ENCODE measurements around the gene RIMKLA.
A peak's percentile ranks its signal among the peaks of the same experiment; 100 is the strongest.

Gene RIMKLA, protein sequence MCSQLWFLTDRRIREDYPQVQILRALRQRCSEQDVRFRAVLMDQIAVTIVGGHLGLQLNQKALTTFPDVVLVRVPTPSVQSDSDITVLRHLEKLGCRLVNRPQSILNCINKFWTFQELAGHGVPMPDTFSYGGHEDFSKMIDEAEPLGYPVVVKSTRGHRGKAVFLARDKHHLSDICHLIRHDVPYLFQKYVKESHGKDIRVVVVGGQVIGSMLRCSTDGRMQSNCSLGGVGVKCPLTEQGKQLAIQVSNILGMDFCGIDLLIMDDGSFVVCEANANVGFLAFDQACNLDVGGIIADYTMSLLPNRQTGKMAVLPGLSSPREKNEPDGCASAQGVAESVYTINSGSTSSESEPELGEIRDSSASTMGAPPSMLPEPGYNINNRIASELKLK

DNA sequence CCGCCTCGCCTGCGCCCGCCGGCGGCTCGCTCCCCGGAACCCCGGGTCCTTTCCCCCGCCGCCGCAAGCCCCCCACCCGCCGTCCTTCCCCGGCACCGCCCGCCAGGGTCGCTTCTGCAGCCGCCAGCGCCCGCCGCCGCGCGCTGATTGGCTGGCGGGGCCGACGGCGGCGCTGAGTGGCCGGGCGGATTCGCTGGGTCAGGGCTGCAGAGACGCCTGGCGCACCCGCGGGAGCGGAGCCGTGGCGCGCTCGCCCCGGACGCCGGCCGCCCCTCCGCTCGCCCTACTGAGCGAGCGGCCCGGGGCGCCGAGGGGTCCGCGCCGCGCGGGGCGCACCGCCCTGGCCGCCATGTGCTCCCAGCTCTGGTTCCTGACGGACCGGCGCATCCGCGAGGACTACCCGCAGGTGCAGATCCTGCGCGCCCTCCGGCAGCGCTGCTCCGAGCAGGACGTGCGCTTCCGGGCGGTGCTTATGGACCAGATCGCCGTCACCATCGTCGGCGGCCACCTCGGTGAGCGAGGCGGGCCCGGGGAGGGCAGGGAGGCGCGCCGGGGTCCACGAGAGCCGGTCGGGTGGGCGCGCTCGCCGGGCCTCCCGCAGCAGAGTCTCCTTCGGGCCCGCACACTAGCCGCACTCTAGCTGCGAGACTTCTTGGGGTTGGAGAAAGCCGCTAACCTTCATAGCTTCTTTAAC, at the start of gene RIMKLA:
TSS of gene RIMKLA (plus strand) at position 207 of the 694 bp plus-strand sequence. CDS start at position 350, 143 bp downstream.
- peak; percentile 61 for DNase-seq

DNA sequence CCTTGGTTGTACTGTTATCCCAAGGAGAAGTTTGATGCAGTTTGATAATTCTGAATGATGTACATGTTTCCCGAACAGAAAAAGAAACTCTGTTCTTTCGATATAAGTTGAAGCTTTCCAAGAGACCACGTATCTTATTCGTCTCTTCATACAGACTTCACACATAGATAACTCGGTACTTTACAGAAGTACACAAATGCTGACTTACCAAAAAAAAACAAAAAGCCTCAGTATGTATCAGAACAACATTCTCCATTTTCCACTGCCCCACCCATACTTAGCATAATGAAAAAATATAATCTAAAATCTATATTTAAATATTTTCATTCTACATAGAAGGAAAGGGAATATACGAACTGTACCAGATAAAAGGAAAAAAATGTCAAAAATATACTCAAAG, 47.7 kb upstream of the RIMKLA start:
- no peak for DNase-seq

DNA sequence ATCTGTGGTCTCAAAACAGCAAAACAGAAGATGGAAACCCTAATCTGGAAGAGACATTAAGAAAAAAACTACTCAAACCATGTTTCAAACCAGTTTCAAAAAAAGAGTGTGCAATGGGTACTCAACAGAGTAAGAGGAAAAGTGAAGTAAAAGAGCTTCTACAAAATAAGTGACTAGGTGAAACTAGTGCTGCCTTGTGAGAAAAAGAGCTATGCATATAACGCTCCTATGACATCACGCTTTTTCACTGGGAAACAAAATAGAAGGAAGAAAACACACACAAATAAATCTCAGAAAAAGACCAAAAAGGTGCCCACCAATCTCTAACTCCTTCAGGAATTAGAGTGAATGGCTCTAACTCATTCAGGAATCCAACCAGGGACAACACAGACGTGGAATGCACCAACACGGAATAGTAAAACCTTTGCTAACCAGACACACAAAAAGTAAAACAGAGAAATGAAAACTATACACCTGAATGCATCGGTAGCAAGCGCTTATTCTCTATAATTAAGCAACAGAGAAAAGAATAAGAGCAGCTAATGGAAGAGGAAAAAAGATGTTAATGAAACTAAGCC, 46.8 kb upstream of the RIMKLA start:
- no peak for DNase-seq

DNA sequence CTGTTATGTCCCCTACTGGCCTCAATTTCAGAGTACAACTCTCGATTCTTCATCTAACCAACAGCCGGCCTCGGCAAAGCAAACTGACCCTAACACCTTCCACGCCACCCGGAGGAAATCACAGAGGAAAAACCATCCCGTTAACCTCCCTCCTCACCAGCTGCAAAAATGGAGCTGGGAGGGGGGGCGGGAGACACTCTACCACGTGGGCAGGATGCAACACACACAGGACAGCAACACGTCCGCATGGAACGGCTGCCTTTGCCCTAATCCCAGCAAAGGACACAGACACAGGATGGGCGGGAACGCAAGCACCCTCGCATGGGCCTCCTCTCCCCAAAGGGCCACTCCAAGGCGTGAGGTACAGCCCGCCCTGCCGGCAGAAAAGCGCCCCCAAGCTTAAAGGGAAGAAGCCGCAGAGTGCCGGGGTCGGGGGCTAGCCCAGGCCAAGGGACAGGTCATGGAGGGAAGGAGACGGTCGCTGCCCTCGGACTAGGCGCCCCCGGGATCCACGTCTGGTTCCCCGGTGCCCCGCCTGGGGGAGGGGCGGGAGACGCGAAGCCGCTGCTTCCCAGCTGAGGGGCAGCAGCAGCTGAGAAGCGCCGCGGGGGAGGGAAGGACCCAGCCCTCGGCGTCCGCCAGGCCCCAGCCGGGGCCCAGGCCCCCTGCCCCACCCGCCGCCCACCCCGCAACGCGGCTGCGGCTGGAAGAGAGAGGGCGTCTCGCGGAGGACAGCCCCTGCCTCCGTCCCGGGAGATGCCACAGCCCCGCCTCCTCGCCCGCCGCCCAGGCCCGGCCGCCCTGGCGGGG, 46.1 kb upstream of the RIMKLA start:
- DNase-seq: peak; percentile 82

DNA sequence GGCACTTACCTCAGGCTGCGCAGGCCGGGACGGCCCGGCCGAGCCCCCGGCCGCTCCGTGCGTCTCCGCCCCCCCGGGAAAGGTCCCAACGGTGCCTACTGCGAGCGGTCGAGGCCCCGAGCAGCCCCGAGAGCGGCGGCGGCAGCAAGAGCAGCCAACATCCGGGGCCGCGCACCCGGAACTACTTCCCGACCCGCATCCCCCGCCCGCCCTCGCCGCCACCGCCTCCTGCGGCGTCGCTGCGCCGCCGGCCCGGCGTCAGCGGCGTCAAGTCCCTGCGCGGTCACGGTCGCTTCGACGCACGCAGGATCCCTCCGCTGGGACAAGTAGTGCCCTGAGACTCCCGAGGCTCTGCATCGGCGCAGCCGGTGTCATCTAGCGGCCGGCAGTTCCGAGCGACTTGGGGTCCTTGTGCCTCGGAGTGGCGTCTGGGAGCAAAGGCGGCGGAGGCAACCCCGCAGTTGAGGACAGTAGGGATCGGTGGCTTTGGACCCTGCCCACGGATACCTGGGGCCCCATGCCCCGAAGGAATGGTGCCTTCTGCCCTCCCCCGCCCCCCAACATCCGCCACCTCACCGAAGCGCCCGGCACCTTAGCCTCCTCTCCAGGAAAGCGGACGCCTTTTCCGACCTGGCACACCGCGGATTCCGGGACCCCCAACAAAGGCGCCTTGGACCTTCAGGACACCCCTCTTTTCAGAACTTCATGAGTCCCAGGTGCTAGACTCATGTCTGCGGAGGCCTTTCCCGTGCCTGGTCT, 45.4 kb upstream of the RIMKLA start, which contains the start of gene FOXJ3:
TSS of gene FOXJ3 (minus strand) at position 186 of the 759 bp plus-strand sequence. CDS start 24,142 bp downstream, outside the sequence.
- DNase-seq: peak; percentile 94

DNA sequence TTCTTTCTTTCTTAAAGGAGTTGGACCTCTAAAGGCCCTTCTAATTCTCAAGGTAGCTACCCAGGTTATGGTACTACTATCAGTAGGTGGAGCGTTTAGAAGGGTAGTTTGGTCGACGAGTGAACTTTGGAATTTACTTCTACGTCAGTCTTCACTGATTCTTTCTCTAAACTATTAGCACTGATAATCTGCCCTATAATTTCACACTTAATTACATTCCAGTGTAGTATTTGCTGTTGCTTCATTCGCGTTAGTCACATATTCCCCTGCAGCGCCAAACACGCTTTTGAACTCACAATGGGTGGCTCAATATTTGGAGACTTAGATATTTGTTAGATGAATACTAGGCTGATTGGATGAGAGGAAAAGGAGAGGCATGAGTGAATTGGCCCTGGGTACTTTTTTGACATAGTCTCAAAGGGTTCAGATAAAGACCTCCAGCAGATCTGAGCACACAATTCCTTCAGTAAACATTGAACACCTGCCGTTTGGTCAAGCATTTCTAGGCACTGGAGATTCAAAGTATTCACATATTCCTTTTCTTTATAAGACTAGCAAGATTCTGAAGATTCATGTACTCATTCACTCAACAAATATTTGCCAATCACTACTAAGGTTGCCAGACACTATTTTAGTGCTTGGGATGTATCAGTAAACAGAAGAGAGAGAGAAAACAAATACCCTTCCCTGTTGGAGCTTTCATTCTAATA, 44.6 kb upstream of the RIMKLA start:
- no peak for DNase-seq

DNA sequence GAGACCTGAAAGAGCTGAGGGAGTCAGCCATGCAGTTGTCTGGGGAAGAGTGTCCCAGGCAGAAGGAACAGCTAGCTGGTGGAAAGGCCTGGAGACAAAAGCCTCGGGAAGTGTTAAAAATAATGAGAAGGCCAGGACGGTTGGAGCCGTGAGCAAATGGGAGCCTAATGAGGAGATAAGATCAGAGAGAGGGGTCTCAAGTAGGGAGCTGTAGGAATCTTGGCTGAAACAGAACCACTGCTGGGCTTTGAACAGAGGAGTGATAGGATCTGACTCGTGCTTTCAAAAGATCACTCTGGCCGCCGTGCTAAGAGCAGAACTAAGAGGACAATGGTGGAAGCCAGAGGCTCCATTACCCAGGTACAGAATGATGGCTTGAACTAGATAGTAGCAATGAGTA, 43.6 kb upstream of the RIMKLA start:
- no peak for DNase-seq

DNA sequence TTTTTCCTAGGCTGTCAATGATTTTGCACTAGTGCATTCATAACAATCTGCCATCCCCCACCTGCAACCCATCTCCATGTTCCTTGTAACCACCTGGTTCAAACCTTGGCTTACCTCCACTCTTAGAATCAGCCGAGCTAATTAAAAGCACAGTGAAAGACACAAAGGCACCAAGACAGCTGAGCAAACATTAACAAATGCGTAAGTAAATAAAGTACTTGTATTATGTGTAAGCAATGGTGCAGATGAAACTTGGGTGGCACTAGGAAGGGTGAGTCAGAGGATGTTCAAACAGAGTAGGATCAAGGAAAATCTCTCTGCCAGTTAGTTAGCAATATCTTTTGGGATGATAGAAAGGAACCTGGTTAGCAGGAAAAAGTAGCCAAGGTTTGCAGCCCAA, 40.5 kb upstream of the RIMKLA start:
- no peak for DNase-seq

DNA sequence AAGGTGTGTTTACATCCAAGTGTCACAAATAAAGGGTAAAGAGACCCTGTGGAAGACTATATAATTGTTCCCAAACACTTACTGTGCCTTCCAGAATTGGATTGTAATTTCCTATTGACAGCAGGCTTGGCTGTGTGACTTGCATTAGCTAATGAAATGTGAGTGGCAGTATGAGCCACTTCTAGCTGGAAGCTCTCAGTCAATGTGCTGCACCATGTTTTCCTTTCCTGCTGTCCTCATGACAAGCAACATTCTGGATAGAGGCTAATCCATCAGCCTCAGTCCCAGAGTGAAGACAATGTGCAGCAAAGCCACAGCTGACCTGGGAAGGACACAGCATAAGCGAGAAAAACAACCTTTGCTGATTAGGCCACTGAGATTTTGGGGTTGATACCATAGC, 39.7 kb upstream of the RIMKLA start:
- DNase-seq: no peak

DNA sequence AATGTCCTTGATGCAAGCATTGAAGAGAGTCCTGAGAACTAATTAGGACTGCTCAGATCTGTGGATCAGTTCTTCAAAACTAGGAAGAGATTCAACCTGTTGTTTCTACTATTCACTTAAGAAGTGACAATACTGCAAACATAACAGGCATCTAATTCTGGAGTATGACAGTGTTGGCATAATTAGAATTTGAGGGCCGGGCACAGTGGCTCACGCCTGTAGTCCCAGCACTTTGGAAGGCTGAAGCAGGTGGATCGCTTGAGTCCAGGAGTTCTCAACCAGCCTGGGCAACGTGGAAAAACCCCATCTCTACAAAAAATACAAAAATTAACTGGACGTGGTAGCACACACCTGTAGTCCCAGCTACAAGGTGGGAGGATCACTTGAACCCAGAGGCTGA, 37.5 kb upstream of the RIMKLA start:
- DNase-seq: no peak

DNA sequence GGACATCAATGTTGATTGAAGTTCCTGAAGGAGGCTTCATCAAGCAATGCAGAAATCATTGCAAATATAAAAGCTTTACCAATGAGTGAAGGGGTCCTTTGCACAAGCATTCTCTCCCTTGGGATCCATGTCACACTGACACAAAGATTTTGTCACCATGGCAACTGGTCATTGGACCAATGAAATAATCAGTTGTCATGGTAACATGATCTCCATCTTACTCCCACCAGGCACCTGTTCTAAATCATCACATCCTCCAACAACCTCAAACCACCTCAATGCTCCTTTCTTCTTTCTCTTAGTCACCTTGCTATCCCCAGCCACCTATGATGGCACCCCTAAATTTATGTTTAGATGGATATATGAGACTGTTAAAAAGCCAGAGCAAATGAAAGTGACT, 32.1 kb upstream of the RIMKLA start:
- no peak for DNase-seq

DNA sequence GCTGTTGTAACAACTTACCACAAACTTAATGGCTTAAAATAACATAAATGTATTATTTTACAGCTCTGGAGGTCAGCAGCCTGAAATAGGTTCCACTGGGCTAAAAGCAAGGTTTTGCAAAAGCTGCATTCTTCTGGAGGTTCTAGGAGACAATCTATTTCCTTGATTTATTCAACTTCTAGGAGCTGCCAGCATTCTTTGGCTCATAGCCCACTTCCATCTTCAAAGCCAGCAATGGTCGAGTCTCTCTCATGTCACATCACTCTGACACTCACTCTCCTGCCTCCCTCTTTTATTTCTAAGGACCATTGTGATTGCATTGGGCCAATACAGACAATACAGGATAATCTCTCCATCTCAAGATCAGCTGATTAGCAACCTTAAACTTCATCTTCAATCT, 30.5 kb upstream of the RIMKLA start:
- no peak for DNase-seq

DNA sequence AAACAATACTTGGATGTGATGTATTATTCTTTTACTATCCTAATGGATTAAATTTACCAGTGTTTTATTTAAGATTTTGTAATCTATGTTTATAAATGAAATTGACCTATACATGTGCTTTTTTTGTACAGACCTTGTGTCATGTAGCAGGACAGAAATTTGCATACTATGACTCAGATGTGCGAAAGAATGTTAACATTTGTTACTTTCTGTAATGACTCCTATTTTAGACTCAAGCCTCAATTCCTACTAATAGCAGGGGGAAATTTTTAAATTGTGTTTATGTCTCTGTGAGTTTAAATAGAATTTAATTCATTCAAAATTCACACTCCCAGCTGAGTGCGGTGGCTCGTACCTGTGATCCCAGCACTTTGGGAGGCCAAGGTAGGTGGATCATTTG, 21.8 kb upstream of the RIMKLA start:
- DNase-seq: no peak

DNA sequence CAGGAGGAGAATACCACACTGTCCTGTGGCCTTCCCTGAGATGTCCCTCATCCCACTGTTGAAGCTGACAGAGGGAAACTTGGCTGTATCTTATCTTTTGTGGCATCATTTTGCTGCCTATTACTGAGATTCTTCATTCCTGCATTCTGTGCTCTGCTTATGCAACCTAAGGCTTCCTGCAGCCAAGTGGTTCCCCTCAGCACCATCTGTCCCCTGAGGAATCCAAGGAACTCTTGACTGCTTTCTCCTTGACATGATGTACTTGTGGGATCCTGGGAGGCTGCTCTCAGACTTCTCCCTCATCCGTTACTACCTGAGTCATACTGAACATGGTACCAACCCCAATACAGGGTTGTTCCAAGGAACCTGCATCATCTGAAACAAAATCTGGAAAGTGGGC, 21.1 kb upstream of the RIMKLA start:
- no peak for DNase-seq

DNA sequence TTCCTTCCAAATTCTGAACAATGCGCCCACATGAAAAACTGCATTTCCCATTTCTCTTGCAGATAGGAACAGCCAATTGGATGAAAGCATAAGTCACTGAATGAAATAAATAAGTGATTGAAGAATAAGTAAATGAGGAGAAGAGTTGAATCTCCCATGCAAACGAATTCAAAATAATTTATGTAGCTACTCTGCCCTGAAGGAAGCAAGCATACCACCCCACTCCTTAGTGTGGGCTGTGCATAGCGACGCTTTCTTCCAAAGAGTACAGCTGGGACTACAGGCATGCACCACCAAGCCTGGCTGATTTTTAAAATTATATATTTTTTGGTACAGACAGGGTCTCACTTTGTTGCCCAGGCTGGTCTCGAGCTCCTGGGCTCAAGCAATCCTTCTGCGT, 16.5 kb upstream of the RIMKLA start:
- DNase-seq: no peak

DNA sequence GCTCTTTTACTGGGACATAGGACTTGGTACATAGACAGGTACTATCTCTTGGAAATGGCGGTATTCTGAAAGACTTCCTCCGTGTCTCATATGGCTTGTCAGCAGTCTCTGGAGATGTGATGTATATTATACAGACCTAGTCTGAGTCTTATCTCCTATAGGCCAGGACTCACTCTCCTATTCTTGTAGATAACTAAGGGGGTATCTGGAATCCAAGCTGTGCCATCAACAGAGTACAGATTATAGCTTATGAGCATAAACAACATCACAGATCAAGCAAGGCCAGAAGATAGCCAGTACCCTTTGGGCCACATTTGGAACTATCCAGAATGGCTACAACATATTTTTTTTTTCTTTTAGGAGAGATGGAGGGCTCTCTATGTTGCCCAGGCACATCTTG, 16.1 kb upstream of the RIMKLA start:
- no peak for DNase-seq

DNA sequence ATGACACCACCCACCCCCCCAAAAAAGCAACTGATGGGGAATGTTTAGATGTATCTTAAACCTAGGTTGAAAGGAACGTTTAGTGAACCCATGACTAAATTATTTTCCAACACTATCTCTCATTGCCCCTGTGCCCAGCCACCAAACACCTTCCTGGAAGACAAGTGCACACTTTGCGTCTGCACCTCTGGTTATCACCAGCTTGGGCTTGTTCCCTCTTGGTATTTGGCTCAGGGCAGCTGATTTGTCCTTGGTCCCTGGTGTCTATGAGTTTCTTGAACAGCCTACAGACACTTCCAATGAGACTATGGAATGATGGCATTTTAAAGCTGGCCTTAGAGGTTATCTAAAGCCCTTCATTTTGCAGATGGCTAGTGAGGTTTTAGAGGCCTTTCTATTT, 15.5 kb upstream of the RIMKLA start:
- DNase-seq: no peak

DNA sequence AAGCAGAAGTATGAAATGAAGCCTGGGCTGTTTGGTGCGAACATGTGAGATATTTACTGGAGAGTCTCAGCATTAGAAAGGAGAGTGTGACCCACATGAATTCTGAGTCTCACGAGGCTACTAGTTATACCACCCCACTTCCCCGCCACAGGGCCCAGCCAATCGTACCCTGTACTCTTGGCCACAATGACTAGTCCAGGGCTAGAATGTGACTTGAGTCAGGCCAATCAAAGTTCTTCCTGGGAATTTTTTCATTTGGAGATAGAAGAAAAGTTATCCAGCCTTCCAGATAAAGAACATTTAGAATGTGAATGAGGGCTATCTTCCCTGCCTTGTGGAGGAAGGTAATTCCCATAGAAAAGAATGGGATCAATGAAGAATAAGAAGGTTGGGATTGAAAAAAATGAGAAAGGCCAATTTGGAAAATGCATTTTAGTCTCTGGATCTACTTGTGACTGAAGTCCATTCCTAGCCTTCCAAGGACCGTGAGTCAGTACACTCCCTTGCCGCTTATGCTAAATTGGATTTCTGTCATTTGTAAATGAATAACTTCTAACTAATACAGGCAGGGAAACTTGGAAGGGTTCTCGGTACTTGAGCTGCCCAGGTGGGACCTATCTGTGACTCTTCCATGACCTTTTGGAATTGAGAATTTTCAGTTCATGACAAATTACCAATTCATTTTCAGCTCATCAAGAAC, 12.3 kb upstream of the RIMKLA start:
- no peak for DNase-seq

DNA sequence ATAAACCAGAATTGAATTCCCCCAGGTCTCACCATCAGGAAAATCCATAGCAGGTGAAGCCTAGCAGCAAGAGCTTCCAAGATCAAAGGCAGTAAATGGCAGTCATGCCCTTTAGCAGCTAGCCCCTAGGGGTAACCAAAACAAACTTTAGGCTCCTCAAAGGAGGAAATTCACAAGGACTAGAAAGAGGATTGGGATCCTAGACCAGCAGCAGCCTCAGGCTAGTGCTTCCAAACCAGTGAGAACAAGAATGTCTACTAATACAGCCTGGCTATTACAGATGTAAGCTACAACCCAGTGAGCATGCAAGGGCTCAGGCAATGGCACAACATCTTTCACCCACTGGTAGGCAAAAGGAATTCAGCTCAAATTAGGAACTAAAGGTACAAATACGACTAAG, 11.1 kb upstream of the RIMKLA start:
- DNase-seq: no peak

DNA sequence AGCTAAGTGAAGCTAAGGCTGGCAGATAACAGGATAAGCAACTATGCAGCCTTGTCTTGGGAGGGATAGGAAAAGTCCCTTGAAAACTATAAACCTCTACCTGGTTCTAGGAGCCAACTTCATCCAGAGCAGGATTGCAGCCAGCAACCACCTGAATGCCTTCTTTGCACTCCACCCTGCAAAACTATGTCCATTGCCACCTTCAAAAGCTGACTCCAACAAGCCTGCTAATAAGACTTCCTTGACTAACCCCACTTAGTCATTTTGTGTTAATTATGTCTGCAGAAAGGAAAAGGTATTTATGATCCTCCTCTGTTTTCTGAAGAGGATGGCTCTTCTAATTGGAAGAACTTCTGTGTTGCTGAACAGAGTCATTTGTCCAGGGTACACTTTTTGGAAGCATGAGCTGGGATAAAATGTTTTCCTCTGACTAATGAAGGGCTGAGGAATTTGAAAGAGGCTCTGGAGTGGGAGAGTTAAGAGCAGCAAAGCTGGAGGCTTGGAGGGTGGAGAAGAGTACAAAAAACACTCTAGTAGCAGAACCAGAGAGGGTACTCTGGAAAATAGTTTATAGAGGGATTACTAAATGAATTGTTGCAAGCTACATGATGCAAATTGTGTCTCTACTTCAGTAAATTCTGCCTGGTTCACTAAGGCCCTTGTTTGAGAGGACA, 9.6 kb upstream of the RIMKLA start:
- no peak for DNase-seq
